H9 (cell line): ENCODE results near the gene SLC36A4. TPM values are rescaled to one million over a fixed set of nuclear protein-coding genes. Genes with fewer than 3 reads are reported as not detected.

ENCODE experiments used
- DNase-seq: peaks from one replicate; pipeline ENCODE4 v3.0.0-alpha.2; 2017
- H2AFZ ChIP-seq: one replicate; pipeline ENCODE4 v1.6.1; 2013; ENCODE audit warnings: mild to moderate bottlenecking, low read length, control low read depth, moderate library complexity
- H2AK5ac ChIP-seq: 2 replicates; pipeline ENCODE4 v1.6.1; 2013; ENCODE audit warnings: low read length, control low read depth, mixed read lengths; ENCODE audit not compliant: insufficient read length
- H2BK120ac ChIP-seq: one replicate; pipeline ENCODE4 v1.6.1; 2013; ENCODE audit warnings: low read depth, mild to moderate bottlenecking, low read length, control low read depth, inconsistent platforms; ENCODE audit not compliant: poor library complexity, severe bottlenecking
- H2BK12ac ChIP-seq: 2 replicates; pipeline ENCODE4 v1.6.1; 2013; ENCODE audit warnings: low read length, control low read depth, mixed read lengths, low read depth; ENCODE audit not compliant: insufficient read length
- H2BK15ac ChIP-seq: 2 replicates; pipeline ENCODE4 v1.6.1; 2013; ENCODE audit warnings: low read depth, low read length, control low read depth
- H2BK20ac ChIP-seq: one replicate; pipeline ENCODE4 v1.6.1; 2013; ENCODE audit warnings: low read depth, mild to moderate bottlenecking, low read length, control low read depth, inconsistent platforms; ENCODE audit not compliant: poor library complexity, severe bottlenecking
- H2BK5ac ChIP-seq: 2 replicates; pipeline ENCODE4 v1.6.1; 2013; ENCODE audit warnings: low read length, control low read depth, mixed read lengths; ENCODE audit not compliant: insufficient read length
- H3K14ac ChIP-seq: 2 replicates; pipeline ENCODE4 v1.6.1; 2013; ENCODE audit warnings: low read length, control low read depth; ENCODE audit not compliant: insufficient read depth
- H3K18ac ChIP-seq: 2 replicates; pipeline ENCODE4 v1.6.1; 2013; ENCODE audit warnings: low read depth, mild to moderate bottlenecking, mixed read lengths, low read length, control low read depth; ENCODE audit not compliant: insufficient read length
- H3K23ac ChIP-seq: 2 replicates; pipeline ENCODE4 v1.6.1; 2013; ENCODE audit warnings: low read length, control low read depth, mixed read lengths, low read depth; ENCODE audit not compliant: insufficient read length
- H3K23me2 ChIP-seq: 2 replicates; pipeline ENCODE4 v1.6.1; 2013; ENCODE audit warnings: low read depth, mild to moderate bottlenecking, mixed read lengths, low read length, control low read depth; ENCODE audit not compliant: insufficient read length, poor library complexity, severe bottlenecking
- H3K27ac ChIP-seq: 2 replicates; pipeline ENCODE4 v1.5.1; 2013; ENCODE audit warnings: low read length, control low read depth, mixed read lengths, low read depth; ENCODE audit not compliant: insufficient read length
- H3K27me3 ChIP-seq: 2 replicates; pipeline ENCODE4 v1.6.1; 2013; ENCODE audit warnings: low read length, control low read depth, inconsistent platforms; ENCODE audit not compliant: insufficient read depth
- H3K4ac ChIP-seq: 2 replicates; pipeline ENCODE4 v1.6.1; 2013; ENCODE audit warnings: low read depth, mild to moderate bottlenecking, control low read depth, inconsistent platforms, low read length, moderate library complexity
- H3K4me1 ChIP-seq: 2 replicates; pipeline ENCODE4 v1.6.1; 2013; ENCODE audit warnings: low read length, control low read depth, inconsistent platforms; ENCODE audit not compliant: insufficient read depth
- H3K4me2 ChIP-seq: 2 replicates; pipeline ENCODE4 v1.6.1; 2013; ENCODE audit warnings: low read length, control low read depth, mixed read lengths; ENCODE audit not compliant: insufficient read length, insufficient read depth
- H3K56ac ChIP-seq: 2 replicates; pipeline ENCODE4 v1.6.1; 2013; ENCODE audit warnings: low read depth, mild to moderate bottlenecking, mixed read lengths, low read length, control low read depth; ENCODE audit not compliant: insufficient read length
- H3K79me1 ChIP-seq: 2 replicates; pipeline ENCODE4 v1.6.1; 2013; ENCODE audit warnings: low read depth, mild to moderate bottlenecking, moderate library complexity, low read length, control low read depth, inconsistent platforms; ENCODE audit not compliant: insufficient read depth, poor library complexity, severe bottlenecking
- H3K79me2 ChIP-seq: 2 replicates; pipeline ENCODE4 v1.6.1; 2013; ENCODE audit warnings: low read length, control low read depth, inconsistent platforms; ENCODE audit not compliant: insufficient read depth
- H3K9ac ChIP-seq: 2 replicates; pipeline ENCODE4 v1.6.1; 2013; ENCODE audit warnings: low read length, control low read depth, mixed read lengths; ENCODE audit not compliant: insufficient read length; ENCODE audit errors: extremely low read depth
- H3K9me3 ChIP-seq: one replicate; pipeline ENCODE4 v1.6.1; 2013; ENCODE audit warnings: low read depth, low read length, inconsistent platforms; ENCODE audit not compliant: control insufficient read depth
- H3T11ph ChIP-seq: one replicate; pipeline ENCODE4 v1.6.1; 2013; ENCODE audit warnings: mild to moderate bottlenecking, low read length, control low read depth, inconsistent platforms
- H4K20me1 ChIP-seq: one replicate; pipeline ENCODE4 v1.6.1; 2013; ENCODE audit not compliant: control insufficient read depth, insufficient read length, insufficient read depth
- H4K5ac ChIP-seq: 2 replicates; pipeline ENCODE4 v1.6.1; 2013; ENCODE audit warnings: low read depth, mild to moderate bottlenecking, mixed read lengths, low read length, control low read depth; ENCODE audit not compliant: insufficient read length
- H4K8ac ChIP-seq: replicated peaks from 2 replicates; pipeline ENCODE4 v1.6.1; 2013; ENCODE audit warnings: low read length, control low read depth, mixed read lengths, low read depth; ENCODE audit not compliant: insufficient read length
- H4K91ac ChIP-seq: 2 replicates; pipeline ENCODE4 v1.6.1; 2013; ENCODE audit warnings: low read depth, mild to moderate bottlenecking, moderate library complexity, mixed read lengths, low read length, control low read depth; ENCODE audit not compliant: insufficient read length
- H3K27ac Mint-ChIP-seq, 3 experiments: 2 replicates in 2 of 3; 3 replicates in 1 of 3; pipeline ENCODE4 v1.8.0; 2020 to 2021; ENCODE audit warnings: mixed read lengths in 3 of 3, mild to moderate bottlenecking in 1 of 3, moderate library complexity in 1 of 3
- H3K27me3 Mint-ChIP-seq: 2 replicates; pipeline ENCODE4 v1.8.0; 2021; ENCODE audit warnings: low read depth, mild to moderate bottlenecking, moderate library complexity, mixed read lengths
- H3K36me3 Mint-ChIP-seq, 3 experiments: 2 replicates in 2 of 3; 3 replicates in 1 of 3; pipeline ENCODE4 v1.8.0; 2020 to 2021; ENCODE audit warnings: low read depth in 3 of 3, mixed read lengths in 3 of 3; ENCODE audit not compliant: insufficient read depth in 1 of 3
- H3K4me1 Mint-ChIP-seq, 2 experiments: 2 replicates each; pipeline ENCODE4 v1.8.0; 2020; ENCODE audit warnings: mixed read lengths in 2 of 2
- H3K4me3 Mint-ChIP-seq, 2 experiments: 2 replicates in 1 of 2; 3 replicates in 1 of 2; pipeline ENCODE4 v1.8.0; 2020 to 2021; ENCODE audit warnings: mild to moderate bottlenecking in 2 of 2, mixed read lengths in 2 of 2, moderate library complexity in 1 of 2
- H3K9me3 Mint-ChIP-seq, 2 experiments: 2 replicates in 1 of 2; 3 replicates in 1 of 2; pipeline ENCODE4 v1.8.0; 2020; ENCODE audit warnings: mild to moderate bottlenecking in 2 of 2, mixed read lengths in 2 of 2, moderate library complexity in 1 of 2
- WGBS: extraction: QIAGEN DNeasy Blood & Tissue Kit; methylation state at CpG from one replicate; pipeline ENCODE4 v1.1.7; 2013; ENCODE audit warnings: missing lambda C conversion rate, low lambda C conversion rate, mixed read lengths; ENCODE audit not compliant: insufficient read length; ENCODE audit errors: extremely low coverage; 5-methylcytosine and 5-hydroxymethylcytosine counted together
- total RNA-seq: library from RNA; stranded (reverse); gene quantifications from 2 replicates; pipeline ENCODE4 v1.2.1, GENCODE V29; 2021
- TF ChIP-seq, protein P1 (sequence below): fragments of 200-600 bp; sonication (generic); conservative IDR thresholded peaks from 3 replicates; pipeline ENCODE4 v1.8.0; 2021; ENCODE audit warnings: antibody characterized with exemption, mild to moderate bottlenecking

The SLC36A4 gene
- total RNA-seq, 1 experiment from 2014 or later, result 33.3 TPM

DNA sequence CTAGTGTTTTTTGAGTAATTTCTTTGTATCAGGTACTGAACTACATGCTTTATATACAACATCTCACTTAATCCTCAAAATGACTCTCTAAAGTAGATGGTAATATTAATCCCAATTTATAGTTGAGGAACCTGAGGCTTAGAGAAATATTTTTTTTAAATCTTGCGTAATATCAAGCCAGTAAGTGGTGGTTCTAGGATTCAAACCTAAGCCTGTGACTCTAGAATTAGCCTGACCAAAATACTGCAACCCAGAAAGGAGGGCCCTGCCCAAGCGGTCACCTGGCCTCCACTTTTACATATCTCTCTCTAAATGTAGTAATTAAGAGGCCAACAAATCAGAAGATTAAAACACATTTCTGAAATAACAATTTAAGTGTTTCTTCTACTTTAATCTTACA is 28.6 kb downstream of the SLC36A4 start:
- no peak overlapping the region for H4K91ac ChIP-seq
- no peaks in the 10 kb centered on the region for H3K4me1 ChIP-seq
- H3K27ac Mint-ChIP-seq, result no peak overlapping the region
- H3K4me2 ChIP-seq, result no peak overlapping the region
- no peaks in the 10 kb centered on the region for H3K9me3 ChIP-seq
- no peak overlapping the region for H2AFZ ChIP-seq
- H4K8ac ChIP-seq, result no peak overlapping the region
- H2BK15ac ChIP-seq, result no peak overlapping the region
- WGBS, result no CpG with 5 or more reads among the region's 2 CpGs
- H4K5ac ChIP-seq, result no peak overlapping the region
- H3K9me3 Mint-ChIP-seq, result no peaks in the 10 kb centered on the region; a peak in 1 of 5 replicates
- no peak overlapping the region for H3K18ac ChIP-seq
- no peak overlapping the region for H2BK5ac ChIP-seq
- H3K23me2 ChIP-seq, result no peaks in the 10 kb centered on the region
- no peak overlapping the region for H2BK20ac ChIP-seq
- DNase-seq, result no peak
- H3K23ac ChIP-seq, result no peak overlapping the region
- no peaks in the 10 kb centered on the region for H3K79me2 ChIP-seq
- no peak overlapping the region for H3K4ac ChIP-seq
- no peak overlapping the region for H3K14ac ChIP-seq
- H3T11ph ChIP-seq, result no peak overlapping the region
- H3K9ac ChIP-seq, result no peak overlapping the region
- peaks cover 4 to 14% (median 12%) of the 10 kb centered on the region in 3 experiments; a peak in 5 of 7 replicates for H3K36me3 Mint-ChIP-seq
- TF ChIP-seq, protein P1, sequence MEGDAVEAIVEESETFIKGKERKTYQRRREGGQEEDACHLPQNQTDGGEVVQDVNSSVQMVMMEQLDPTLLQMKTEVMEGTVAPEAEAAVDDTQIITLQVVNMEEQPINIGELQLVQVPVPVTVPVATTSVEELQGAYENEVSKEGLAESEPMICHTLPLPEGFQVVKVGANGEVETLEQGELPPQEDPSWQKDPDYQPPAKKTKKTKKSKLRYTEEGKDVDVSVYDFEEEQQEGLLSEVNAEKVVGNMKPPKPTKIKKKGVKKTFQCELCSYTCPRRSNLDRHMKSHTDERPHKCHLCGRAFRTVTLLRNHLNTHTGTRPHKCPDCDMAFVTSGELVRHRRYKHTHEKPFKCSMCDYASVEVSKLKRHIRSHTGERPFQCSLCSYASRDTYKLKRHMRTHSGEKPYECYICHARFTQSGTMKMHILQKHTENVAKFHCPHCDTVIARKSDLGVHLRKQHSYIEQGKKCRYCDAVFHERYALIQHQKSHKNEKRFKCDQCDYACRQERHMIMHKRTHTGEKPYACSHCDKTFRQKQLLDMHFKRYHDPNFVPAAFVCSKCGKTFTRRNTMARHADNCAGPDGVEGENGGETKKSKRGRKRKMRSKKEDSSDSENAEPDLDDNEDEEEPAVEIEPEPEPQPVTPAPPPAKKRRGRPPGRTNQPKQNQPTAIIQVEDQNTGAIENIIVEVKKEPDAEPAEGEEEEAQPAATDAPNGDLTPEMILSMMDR, result no peak
- no peaks in the 10 kb centered on the region for H3K27me3 ChIP-seq
- H3K4me3 Mint-ChIP-seq, result no peak overlapping the region
- H2BK12ac ChIP-seq, result no peak overlapping the region
- no peaks in the 10 kb centered on the region for H4K20me1 ChIP-seq
- H3K27me3 Mint-ChIP-seq, result no peaks in the 10 kb centered on the region
- H2BK120ac ChIP-seq, result no peak overlapping the region
- no peaks in the 10 kb centered on the region for H3K4me1 Mint-ChIP-seq
- no peaks in the 10 kb centered on the region for H3K79me1 ChIP-seq
- H3K27ac ChIP-seq, result no peak overlapping the region
- H2AK5ac ChIP-seq, result no peak overlapping the region
- no peak overlapping the region for H3K56ac ChIP-seq
